ENCODE results near the gene CLEC16A.

The CLEC16A gene

DNA sequence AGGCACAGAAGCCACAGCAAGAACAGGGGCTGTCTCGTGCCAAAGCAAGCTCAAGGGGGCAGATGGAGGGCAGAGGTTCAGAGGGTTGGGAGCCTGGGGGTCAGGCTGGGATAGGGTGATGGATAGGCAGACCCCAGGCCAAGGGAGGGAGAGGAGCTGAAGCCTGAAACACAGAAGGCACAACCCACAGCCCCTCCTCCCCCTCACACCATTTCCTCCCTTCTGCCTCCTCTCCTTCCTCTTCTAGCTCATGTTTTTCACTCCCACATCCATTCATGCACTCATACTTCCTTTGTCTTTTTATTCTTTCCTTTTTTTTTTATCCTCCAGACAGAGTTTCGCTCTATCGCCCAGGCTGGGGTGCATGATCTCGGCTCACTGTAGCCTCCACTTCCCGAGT lies 250.5 kb downstream of the CLEC16A start:
- no peak overlapping the region for H3K4me3 ChIP-seq (ENCODE audit: low read depth, low read length)
- no peak for DNase-seq (ENCODE audit: low read depth)
- no peak for TF ChIP-seq CTCF (IDR thresholded peaks at IDR 0.05; ENCODE audit: low read depth, low read length, missing control alignments)

DNA sequence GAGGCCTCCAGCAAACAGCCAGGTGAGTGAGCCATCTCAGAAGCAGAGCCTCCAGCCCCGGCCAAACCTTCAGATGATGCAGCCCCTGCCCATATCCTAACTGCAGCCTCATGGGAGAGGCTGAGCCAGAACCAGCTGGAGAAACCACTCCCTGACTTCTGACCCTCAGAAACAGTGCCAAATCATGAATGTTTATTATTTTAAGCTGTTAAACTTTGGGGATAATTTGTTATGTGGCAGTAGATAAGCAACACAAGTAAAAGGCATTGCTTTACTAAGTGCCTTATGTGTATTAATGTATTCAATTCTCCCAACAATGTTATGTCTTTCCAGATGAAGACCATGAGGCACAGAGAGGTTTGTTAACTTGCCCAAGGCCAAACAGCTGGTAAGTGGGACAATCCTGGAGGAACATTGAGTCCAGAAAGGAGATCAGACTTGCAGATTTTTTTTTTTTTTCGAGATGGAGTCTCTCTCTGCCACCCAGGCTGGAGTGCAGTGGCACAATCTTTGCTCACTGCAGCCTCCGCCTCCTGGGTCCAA lies 252.0 kb downstream of the CLEC16A start:
- DNase-seq (ENCODE audit: low read depth) = no peak

DNA sequence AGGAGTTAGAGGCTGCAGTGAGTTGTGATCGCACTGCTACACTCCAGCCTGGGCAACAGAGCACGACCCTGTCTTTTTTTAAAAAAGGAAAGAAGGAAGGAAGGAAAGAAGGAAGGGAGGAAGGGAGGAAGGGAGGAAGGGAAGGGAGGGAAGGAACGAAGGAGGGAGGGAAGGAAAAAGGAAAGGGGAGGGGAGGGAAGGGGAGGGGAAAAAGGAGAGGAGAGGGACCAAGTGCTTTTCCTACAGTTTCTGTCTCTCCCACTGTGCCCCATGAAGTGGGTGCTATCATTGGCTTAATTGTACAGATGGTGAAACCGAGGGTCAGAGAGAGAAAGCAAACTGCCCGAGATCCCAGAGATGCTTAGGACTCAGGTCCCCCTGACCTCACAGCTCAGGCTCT lies 254.0 kb downstream of the CLEC16A start:
- H3K4me3 ChIP-seq (ENCODE audit: low read depth, low read length) = no peak overlapping the region
- DNase-seq (ENCODE audit: low read depth) = no peak
- no peak for TF ChIP-seq CTCF (IDR thresholded peaks at IDR 0.05; ENCODE audit: low read depth, low read length, missing control alignments)

More for the DNA sequence above, 252.0 kb downstream of the CLEC16A start:
- no peak overlapping the region for H3K4me3 ChIP-seq (ENCODE audit: low read depth, low read length)
- no peak for TF ChIP-seq CTCF (IDR thresholded peaks at IDR 0.05; ENCODE audit: low read depth, low read length, missing control alignments)

GRCh38 chr16:11198828-11199227 lies 254.5 kb downstream of the CLEC16A start:
- no peak for DNase-seq (ENCODE audit: low read depth)
- H3K4me3 ChIP-seq (ENCODE audit: low read depth, low read length) = no peak overlapping the region
- TF ChIP-seq CTCF (IDR thresholded peaks at IDR 0.05; ENCODE audit: low read depth, low read length, missing control alignments) = no peak

- no peak overlapping the region for H3K4me3 ChIP-seq (ENCODE audit: low read depth, low read length)
- TF ChIP-seq CTCF (IDR thresholded peaks at IDR 0.05; ENCODE audit: low read depth, low read length, missing control alignments) = no peak
- DNase-seq (ENCODE audit: low read depth) = no peak
These were observed 256.2 kb downstream of the CLEC16A start for GRCh38 chr16:11200592-11200991.

DNA sequence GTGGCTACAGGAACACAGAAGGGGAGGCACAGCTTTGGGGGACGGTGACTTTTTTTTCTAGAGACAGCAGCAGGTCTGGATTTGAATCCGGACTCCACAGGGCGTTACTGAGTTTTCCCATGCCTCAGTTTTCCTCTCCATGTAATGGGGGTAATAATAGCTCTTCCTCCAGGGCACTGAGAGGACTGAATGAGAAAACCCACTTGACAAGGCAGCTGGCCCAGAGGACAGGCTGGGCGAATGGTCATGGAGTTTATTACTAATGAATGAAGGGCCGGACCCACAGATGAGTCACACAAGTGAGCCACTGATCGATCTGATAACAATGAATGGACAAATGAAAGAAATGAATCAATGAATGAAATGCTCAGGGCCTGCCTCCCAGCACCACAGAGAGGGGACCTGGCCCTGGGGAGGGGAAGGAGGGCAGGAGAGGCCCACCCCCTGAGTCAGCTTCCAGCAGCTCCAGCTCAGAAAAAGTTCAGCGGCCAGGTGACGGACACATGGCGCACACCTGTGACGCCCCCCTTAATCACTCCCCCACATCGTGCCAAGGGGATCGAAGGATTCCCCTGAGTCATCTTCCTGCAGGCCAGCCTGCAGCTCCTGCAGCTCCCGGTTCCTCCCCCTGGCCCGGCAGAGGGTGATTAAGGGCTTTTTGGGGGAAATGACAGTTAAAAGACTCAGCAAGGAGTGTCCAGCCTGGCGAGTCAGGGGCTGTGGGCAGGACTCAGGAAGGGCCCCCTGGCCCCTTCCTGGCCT lies 257.3 kb downstream of the CLEC16A start:
- TF ChIP-seq CTCF (IDR thresholded peaks at IDR 0.05; ENCODE audit: low read depth, low read length, missing control alignments) = no peak
- DNase-seq (ENCODE audit: low read depth) = no peak
- H3K4me3 ChIP-seq (ENCODE audit: low read depth, low read length) = no peak overlapping the region
